ENCODE data around the gene TMEM213. TPM values are rescaled to one million over a fixed set of nuclear protein-coding genes. Genes with fewer than 3 reads are reported as not detected.

Gene TMEM213
- total RNA-seq, 2 donors from 2014 or later = not detected

DNA sequence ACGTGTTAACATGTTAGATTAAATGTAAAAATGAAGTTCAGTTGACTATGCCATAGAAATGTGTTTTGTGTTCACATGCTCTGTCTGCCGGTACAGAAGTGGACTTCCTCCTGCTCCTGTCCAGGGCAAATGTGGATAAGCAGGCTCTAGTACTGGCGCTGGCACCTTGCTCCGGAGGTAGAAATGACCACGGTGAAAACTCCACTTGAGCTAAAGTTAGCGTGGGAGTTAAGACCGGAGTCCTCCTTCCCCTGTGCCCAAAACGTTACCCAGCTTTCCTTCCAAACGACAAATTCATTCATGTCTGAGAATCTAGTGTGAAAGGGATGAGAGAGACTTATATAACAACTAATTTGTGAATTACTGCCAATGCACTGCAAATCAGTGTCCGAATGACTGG, 35.2 kb downstream of the TMEM213 start:
- ATAC-seq (ENCODE audit: insufficient number of reproducible peaks, low FRiP score, low read depth) (no peak), DNase-seq (ENCODE audit: low spot score) (no peak)
- H3K27ac ChIP-seq = no peak overlapping the region

DNA sequence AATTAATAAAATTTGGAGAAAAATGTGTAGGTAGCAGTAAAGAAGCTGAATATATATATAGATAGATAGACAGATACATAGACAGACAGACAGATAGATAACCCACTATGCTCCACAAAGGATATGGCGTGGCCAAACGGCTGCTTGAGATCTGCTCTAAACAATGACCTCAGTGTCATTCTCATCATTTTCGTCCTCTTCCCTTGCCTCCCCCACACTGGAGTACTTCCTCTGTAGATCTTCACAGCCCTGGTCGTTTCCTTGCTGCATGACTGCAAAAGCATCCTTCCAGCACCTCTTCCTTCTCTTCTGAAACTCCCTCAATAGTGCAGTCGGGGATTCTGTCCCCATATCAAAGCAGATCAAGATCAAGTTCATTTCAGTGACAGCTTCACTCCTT, 35.8 kb downstream of the TMEM213 start:
- ATAC-seq (ENCODE audit: insufficient number of reproducible peaks, low FRiP score, low read depth) = no peak
- H3K36me3 ChIP-seq = no peaks in the 10 kb centered on the region
- H3K27ac ChIP-seq = no peak overlapping the region
- no peak overlapping the region for H3K4me3 ChIP-seq
- TF ChIP-seq, protein P1, sequence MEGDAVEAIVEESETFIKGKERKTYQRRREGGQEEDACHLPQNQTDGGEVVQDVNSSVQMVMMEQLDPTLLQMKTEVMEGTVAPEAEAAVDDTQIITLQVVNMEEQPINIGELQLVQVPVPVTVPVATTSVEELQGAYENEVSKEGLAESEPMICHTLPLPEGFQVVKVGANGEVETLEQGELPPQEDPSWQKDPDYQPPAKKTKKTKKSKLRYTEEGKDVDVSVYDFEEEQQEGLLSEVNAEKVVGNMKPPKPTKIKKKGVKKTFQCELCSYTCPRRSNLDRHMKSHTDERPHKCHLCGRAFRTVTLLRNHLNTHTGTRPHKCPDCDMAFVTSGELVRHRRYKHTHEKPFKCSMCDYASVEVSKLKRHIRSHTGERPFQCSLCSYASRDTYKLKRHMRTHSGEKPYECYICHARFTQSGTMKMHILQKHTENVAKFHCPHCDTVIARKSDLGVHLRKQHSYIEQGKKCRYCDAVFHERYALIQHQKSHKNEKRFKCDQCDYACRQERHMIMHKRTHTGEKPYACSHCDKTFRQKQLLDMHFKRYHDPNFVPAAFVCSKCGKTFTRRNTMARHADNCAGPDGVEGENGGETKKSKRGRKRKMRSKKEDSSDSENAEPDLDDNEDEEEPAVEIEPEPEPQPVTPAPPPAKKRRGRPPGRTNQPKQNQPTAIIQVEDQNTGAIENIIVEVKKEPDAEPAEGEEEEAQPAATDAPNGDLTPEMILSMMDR (IDR thresholded peaks at IDR 0.05) = no peak
- no peaks in the 10 kb centered on the region for H3K4me1 ChIP-seq (ENCODE audit: control insufficient read depth in 1 of 2, low read depth in 2 of 2)
- DNase-seq (ENCODE audit: low spot score) = no peak
- no peaks in the 10 kb centered on the region for H3K27me3 ChIP-seq (replicated peaks; ENCODE audit: insufficient read depth)
- H3K9me3 ChIP-seq = no peaks in the 10 kb centered on the region

More for the DNA sequence above, 35.2 kb downstream of the TMEM213 start:
- no peaks in the 10 kb centered on the region for H3K9me3 ChIP-seq
- no peaks in the 10 kb centered on the region for H3K27me3 ChIP-seq (replicated peaks; ENCODE audit: insufficient read depth)
- TF ChIP-seq, protein P1 (IDR thresholded peaks at IDR 0.05) = no peak
- H3K36me3 ChIP-seq = no peaks in the 10 kb centered on the region
- H3K4me1 ChIP-seq (ENCODE audit: control insufficient read depth in 1 of 2, low read depth in 2 of 2) = no peaks in the 10 kb centered on the region
- no peak overlapping the region for H3K4me3 ChIP-seq

DNA sequence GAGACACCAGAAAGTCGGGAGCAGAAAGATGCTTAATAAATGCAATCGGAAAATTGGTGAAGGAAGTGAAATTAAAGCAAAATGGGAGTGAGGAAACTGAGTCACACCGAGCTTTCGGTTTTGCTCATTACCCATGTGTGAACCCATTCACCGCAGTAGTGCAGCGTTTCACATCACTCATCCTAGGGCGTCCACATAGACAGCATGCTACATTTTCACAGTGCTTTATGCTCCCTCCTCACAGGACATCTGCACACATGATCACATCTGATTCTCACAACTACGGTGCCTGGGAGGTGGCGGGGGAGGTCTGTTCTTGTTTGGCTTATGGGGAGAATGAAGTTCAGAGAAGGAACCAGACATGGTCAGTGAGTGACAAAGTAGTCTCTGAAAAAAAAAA, 36.8 kb downstream of the TMEM213 start:
- H3K27ac ChIP-seq = no peak overlapping the region
- H3K9me3 ChIP-seq = no peaks in the 10 kb centered on the region
- TF ChIP-seq, protein P1 (IDR thresholded peaks at IDR 0.05) = no peak
- no peak overlapping the region for H3K4me3 ChIP-seq
- no peaks in the 10 kb centered on the region for H3K36me3 ChIP-seq
- no peak for DNase-seq (ENCODE audit: low spot score)
- no peaks in the 10 kb centered on the region for H3K27me3 ChIP-seq (replicated peaks; ENCODE audit: insufficient read depth)
- ATAC-seq (ENCODE audit: insufficient number of reproducible peaks, low FRiP score, low read depth) = no peak
- no peaks in the 10 kb centered on the region for H3K4me1 ChIP-seq (ENCODE audit: control insufficient read depth in 1 of 2, low read depth in 2 of 2)

DNA sequence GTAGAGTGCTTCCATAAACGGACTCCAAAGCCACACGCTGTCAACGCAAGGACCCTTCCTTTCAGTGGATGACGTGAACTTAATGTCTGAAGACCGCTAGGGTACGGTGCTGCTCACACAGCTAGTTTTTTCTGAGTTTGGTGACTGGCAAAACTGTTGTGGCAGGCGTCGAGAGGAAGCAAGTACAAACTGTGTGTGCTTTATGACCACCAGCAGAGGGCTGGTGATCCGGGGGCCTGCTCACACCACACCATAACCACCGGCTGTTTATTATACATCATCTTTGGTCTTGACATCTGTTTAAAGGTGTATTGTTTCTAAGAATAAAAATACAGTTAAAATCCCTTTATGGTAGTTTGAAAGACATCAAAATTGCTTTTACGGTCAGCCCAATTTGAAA, 37.3 kb downstream of the TMEM213 start:
- Histone ChIP-seq H3K9me3 (no peaks in the 10 kb centered on the region), H3K36me3 (no peaks in the 10 kb centered on the region), H3K4me1 (ENCODE audit: control insufficient read depth in 1 of 2, low read depth in 2 of 2) (no peaks in the 10 kb centered on the region), H3K4me3 (no peak overlapping the region), H3K27me3 (replicated peaks; ENCODE audit: insufficient read depth) (no peaks in the 10 kb centered on the region), H3K27ac (no peak overlapping the region)
- TF ChIP-seq, protein P1 (IDR thresholded peaks at IDR 0.05) = no peak
- no peak for ATAC-seq (ENCODE audit: insufficient number of reproducible peaks, low FRiP score, low read depth)
- no peak for DNase-seq (ENCODE audit: low spot score)

DNA sequence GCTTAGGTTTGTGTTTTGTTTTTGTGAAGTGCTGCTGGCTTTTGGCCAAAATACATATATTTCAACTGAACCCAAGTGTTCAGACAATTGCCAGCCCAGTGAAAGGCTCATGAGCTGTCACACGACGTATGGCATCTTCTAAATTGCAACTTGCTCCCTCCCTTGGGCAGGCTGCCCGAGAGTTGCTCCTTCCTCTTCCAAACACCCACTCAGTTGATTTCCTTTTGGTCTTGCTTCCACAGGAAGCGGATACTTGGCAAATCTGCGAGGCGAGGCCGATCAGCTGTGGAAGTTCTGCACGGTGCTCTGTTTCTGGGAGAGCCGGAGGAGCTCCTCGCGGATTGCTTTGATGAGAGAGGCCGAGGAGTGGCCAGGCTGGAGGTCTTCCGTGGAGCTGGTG, 39.8 kb downstream of the TMEM213 start:
- H3K4me3 ChIP-seq = no peak overlapping the region

More for the DNA sequence above, 39.8 kb downstream of the TMEM213 start:
- ATAC-seq (ENCODE audit: insufficient number of reproducible peaks, low FRiP score, low read depth) (no peak), DNase-seq (ENCODE audit: low spot score) (no peak)
- Histone ChIP-seq H3K36me3 (no peaks in the 10 kb centered on the region), H3K27me3 (replicated peaks; ENCODE audit: insufficient read depth) (no peaks in the 10 kb centered on the region), H3K4me1 (ENCODE audit: control insufficient read depth in 1 of 2, low read depth in 2 of 2) (no peaks in the 10 kb centered on the region), H3K27ac (no peak overlapping the region), H3K9me3 (no peaks in the 10 kb centered on the region)
- TF ChIP-seq, protein P1 (IDR thresholded peaks at IDR 0.05) = no peak

Measured in thoracic aorta (tissue), 2 donors.